HG03354 (cell line): Measurements from ENCODE around the gene TBC1D24.

Experiments
- ATAC-seq: cut with Tn5 transposase; IDR thresholded peaks from one replicate; pipeline ENCODE4 v1.9.1; 2021; ENCODE audit warnings: mild to moderate bottlenecking; ENCODE audit not compliant: unreplicated experiment, poor library complexity, severe bottlenecking

TBC1D24 gene

DNA sequence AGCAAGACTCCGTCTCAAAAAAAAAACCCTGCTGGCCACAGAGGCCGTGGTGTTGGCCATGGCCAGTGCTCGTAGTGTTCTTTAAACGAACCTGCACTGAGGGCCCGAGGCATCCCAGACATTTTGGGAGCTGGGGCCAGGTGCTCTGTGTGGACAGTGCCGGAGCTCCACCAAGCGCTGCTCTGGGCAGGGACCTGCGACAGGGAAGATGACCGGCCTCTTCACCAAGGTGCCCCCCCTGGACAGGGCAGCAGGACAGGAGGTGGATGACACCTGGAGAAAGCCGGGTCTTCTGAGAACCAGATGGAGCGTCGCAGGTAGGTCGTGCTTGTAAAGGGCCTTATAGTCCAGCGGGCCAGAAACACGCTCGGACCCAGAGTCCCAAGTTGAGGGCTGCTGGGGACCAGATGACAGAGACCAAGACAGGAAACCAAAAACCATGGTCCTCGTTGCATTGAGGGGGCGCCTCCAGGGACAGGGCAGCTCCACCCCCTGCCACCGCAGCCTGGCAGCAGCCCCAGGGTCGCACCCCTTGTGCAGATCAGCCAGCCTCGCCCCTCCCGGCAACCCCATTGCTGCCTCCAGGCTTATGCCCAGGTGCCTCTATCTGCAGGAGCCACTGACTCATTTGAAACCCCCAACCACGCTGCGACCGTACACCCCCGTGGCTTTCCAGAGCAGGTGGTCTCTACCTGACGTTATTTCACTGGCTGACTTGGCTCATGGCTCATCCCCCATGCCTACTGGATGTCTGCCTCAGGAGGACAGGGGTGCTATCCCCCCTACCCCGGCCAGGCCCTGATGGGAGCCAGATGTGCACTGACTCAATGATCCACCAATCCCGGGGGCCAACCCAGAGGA, 8.0 kb upstream of the TBC1D24 start:
- no peak for ATAC-seq

GRCh38 chr16:2467528-2468232, 7.2 kb upstream of the TBC1D24 start:
- ATAC-seq, result no peak

- no peak for ATAC-seq
These were observed 6.6 kb upstream of the TBC1D24 start for GRCh38 chr16:2468233-2468724.

DNA sequence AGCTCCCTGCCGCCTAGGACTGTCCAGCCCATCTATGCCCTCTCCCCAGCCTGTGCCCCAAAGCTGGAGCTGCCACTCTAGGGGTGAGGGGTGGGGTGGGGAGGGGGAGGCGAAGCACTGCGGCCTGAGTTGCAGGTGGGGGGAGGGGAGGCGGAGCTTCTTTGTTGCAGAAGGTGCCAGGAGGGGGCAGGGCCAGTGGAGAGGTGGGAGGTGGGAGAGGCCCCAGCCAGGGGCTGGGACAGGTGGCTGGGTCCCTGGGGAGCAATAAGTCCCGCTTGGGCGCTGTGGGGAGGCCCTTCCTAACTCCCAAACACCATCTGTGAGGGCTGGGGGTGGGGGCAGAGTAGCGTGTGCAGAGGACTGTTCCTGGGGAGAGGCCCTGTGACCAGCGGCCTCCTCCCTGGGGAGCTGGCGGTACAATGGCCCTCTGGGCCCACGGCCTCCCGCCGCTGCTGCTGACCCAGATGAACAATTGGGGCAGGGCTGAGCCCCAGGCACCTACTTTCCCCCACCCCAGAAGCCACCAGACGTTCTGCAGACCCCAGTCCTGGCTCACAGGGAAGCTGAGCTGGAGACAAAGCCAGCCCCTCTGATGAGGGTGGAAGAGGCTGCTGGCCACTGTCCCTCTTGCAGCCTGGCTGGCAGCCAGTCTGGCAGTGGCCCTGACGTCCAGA, 6.1 kb upstream of the TBC1D24 start:
- ATAC-seq, result no peak

DNA sequence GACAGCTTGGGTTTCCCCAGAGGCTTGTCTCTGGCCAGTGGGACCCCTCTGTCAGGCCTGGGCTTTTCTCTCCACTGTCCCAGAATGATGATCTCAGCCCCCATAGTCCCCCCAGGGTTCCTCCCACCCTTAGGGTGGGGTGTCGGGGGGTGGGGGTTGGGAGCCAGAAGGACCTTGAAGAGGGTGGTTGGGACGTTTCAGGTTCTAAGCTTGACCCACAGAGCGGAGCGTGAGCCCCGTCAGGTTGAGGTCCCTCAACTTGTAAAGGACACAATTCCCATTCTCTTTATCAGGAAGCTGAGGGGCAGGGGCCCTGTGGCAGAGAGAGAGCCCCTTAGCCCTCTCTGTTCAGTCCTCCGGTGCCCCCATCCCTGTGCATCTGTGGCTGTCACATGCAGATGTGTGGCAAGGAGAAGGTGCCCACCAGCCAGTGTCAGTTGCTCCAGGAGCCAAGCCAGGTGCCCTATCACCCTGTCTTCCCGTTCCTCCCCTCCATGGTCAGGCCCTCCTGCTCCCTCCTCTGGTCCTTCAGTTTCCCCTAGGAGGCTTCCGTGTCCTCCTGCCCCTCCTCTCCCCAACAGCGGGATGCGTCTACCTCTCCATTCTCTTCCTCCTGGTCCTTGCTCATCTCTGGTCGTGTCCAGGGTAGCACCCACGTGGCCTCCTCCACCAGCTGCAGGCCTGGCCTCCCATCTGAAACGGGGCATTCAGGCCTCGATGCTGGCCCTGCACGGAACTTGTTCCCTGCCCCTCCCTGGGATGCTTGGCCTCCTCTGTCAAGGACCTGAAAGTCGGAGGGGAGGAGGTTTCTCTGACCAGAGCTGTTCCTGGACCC, 5.3 kb upstream of the TBC1D24 start:
- no peak for ATAC-seq

- ATAC-seq, result no peak
These were observed 4.7 kb upstream of the TBC1D24 start for GRCh38 chr16:2470234-2470601.

DNA sequence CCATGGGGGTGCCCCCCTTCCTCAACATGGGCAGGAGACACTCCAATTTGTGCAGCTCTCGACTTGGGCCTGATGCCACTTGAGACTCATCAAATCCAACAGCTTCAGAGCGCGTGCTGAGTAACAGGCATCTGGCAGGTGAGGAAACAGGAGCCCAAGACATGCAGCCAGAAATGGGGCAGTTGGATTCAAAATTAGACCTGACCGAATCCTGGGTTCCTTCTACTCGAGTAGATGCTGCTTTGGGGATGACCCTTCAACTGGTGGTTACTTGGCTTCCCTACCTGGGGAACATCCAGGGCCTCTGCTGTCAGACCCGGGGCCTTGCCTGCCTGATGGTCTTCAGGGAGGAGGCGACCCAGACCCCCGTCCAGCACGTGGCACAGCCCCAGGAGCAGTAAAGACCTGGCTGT, 4.3 kb upstream of the TBC1D24 start:
- ATAC-seq, result no peak

DNA sequence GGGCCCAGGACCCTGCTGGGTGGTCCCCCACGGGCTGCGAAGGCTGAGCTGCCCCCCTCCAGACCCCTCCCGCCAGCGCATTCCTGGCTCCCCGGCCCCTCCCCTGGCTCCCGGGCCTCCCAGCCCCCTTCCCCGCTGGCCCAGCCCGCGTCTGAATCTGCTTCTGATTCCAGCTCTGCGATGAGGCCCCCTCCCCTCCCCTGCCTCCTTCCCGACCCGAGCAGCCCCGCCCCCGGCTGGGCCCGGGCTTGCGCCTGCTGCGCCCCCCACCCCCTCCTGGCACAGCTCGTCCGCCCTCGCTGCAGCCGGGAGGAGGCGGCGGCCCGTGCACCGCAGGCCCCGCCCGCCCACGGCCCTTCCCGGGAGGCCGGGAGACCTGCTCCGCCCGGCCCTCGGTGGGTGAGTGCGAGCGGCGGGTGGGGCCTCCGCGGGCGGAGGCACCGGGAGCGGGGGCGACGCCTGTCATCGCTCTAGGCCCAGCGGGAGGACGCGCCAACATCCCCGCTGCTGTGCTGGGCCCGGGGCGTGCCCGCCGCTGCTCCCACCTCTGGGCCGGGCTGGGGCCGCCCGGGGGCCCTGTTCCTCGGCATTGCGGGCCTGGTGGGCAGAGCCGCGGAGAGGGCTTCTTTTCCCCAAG, 3.8 kb upstream of the TBC1D24 start, which contains the start of gene NTN3:
Gene NTN3, plus strand, starts transcription at position 282 of the 637 bp plus-strand sequence. CDS start 405 bp downstream, outside the sequence.
- ATAC-seq, result no peak

DNA sequence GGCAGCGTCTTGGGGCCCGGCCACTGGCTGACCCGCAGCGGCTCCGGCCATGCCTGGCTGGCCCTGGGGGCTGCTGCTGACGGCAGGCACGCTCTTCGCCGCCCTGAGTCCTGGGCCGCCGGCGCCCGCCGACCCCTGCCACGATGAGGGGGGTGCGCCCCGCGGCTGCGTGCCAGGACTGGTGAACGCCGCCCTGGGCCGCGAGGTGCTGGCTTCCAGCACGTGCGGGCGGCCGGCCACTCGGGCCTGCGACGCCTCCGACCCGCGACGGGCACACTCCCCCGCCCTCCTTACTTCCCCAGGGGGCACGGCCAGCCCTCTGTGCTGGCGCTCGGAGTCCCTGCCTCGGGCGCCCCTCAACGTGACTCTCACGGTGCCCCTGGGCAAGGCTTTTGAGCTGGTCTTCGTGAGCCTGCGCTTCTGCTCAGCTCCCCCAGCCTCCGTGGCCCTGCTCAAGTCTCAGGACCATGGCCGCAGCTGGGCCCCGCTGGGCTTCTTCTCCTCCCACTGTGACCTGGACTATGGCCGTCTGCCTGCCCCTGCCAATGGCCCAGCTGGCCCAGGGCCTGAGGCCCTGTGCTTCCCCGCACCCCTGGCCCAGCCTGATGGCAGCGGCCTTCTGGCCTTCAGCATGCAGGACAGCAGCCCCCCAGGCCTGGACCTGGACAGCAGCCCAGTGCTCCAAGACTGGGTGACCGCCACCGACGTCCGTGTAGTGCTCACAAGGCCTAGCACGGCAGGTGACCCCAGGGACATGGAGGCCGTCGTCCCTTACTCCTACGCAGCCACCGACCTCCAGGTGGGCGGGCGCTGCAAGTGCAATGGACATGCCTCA, 3.1 kb upstream of the TBC1D24 start:
- ATAC-seq, result no peak

DNA sequence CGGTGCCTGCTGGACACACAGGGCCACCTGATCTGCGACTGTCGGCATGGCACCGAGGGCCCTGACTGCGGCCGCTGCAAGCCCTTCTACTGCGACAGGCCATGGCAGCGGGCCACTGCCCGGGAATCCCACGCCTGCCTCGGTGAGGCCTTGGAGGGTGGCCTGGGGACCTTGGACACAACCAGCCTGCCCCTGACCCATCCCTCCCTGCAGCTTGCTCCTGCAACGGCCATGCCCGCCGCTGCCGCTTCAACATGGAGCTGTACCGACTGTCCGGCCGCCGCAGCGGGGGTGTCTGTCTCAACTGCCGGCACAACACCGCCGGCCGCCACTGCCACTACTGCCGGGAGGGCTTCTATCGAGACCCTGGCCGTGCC, 2.5 kb upstream of the TBC1D24 start:
- ATAC-seq, result no peak

GRCh38 chr16:2472885-2473445, 2.0 kb upstream of the TBC1D24 start:
- no peak for ATAC-seq

GRCh38 chr16:2473446-2473926, 1.4 kb upstream of the TBC1D24 start:
- peak; percentile 1 for ATAC-seq

DNA sequence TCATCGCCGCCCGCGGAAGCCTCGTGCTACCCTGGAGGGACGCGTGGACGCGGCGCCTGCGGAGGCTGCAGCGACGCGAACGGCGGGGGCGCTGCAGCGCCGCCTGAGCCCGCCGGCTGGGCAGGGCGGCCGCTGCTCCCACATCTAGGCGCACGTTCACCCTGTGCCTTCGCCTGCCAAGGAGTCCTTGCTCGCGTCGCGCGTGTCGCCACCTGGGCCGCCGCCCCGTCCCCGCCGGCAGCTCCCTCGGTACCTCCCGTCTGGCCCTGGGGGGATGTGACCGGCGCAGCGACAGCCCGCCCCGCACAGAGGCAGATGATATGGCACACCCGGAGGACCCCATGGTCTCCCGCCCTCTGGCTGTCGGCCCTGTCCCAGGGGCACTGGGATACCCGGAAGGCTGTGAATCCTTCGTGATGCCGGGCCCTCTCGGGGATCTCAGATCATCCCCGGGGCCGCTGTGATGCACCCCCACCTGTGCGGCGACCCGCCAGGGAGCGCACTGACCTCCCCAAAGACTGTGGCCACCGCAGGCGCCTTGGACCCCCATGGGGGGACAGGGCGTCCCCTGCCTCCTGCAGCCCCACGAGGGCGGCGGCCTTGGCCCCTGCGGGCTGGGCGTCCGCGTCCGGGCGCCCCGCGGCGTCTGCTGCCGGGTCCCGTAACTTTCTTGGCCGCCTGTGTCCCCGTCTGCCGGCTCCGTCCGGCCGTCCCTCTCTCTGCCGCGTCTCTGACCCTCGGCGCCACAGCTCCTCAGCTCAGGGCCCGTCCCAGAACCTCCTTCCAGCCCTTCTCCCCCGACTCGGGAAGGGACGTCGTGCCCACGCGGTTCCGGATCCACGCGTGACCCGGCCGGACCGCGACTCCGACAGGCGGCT, 689 bp upstream of the TBC1D24 start:
- peak; percentile 29 for ATAC-seq

GRCh38 chr16:2475413-2476344, 752 bp downstream of the TBC1D24 start:
- ATAC-seq, result peak; percentile 9

DNA sequence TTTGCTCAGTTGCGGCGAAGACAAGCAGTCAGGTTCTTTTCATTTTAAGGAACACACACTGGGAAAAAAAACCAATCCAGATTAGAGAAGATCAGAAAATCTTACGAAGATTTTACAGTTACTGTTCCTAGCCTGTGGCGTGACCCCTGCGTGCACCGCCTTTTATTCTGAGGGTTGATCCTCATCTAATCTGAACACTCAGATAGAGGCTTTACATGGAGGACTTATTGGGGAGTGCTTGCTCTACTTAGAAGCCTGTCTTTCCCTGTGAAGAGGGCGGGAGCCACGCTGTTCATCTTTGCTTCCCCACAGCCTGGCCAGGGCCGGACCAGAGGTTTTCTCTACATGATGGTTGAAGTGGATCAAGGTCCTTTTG, 1.4 kb downstream of the TBC1D24 start:
- no peak for ATAC-seq

DNA sequence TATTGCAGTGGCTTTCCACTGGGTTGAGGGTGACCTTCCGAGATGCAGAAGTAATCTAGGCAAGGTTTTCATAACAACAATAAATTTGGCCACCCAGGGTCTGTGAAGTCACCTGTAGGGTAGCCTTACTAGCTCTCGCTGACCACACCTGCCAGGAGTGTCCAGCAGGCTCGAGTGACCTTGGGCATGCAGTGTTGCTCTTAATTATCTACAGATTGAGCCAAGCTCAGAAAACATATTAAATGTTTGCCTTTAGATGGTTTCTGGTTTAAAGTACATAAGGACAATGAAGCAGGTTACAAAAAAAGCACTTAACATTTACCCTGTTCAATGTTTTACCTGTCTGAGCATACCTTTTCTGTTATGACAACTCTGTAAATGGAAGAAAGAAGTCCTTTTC, 1.8 kb downstream of the TBC1D24 start:
- ATAC-seq, result no peak
